HG02610 (cell line): ENCODE measurements around the gene PKHD1.
"Not testable (repeated sequence)": the region's sequence is repeated elsewhere in the genome, so short reads cannot be mapped to it uniquely, and the experiment has no call there.

Experiments used
- ATAC-seq: cut with Tn5 transposase; IDR thresholded peaks from one replicate; pipeline ENCODE4 v1.9.1; 2021; ENCODE audit warnings: mild to moderate bottlenecking, moderate library complexity; ENCODE audit not compliant: unreplicated experiment

Gene PKHD1

GRCh38 chr6:51930602-51931001, 156.8 kb downstream of the PKHD1 start:
- no peak for ATAC-seq

GRCh38 chr6:51929934-51930574, 157.4 kb downstream of the PKHD1 start:
- ATAC-seq: no peak

- peak; percentile 75 for ATAC-seq
Observed at GRCh38 chr6:51928320-51928719, 159.1 kb downstream of the PKHD1 start.

GRCh38 chr6:51927450-51927849, 160.0 kb downstream of the PKHD1 start:
- no peak for ATAC-seq

- no peak for ATAC-seq
Observed at GRCh38 chr6:51926125-51926524, 161.3 kb downstream of the PKHD1 start.

- ATAC-seq: not testable (repeated sequence)
Observed at GRCh38 chr6:51922479-51922878, 164.9 kb downstream of the PKHD1 start.

DNA sequence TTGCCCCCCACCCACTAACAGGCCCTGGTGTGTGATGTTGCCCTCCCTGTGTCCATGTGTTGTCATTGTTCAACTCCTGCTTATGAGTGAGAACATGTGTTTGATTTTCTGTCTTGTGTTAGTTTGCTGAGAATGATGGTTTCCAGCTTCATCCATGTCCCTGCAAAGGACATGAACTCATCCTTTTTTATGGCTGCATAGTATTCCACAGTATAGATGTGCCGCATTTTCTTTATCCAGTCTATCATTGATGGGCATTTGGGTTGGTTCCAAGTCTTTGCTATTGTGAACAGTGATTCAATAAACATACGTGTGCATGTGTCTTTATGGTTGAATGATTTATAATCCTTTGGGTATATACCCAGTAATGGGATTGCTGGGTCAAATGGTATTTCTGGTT, 169.1 kb downstream of the PKHD1 start:
- not testable (repeated sequence) for ATAC-seq

- ATAC-seq: no peak
Observed at GRCh38 chr6:51915098-51915497, 172.3 kb downstream of the PKHD1 start.

GRCh38 chr6:51913265-51913664, 174.1 kb downstream of the PKHD1 start:
- no peak for ATAC-seq

- ATAC-seq: no peak
Observed at GRCh38 chr6:51910851-51911250, 176.6 kb downstream of the PKHD1 start.

GRCh38 chr6:51908243-51908642, 179.2 kb downstream of the PKHD1 start:
- ATAC-seq: no peak

DNA sequence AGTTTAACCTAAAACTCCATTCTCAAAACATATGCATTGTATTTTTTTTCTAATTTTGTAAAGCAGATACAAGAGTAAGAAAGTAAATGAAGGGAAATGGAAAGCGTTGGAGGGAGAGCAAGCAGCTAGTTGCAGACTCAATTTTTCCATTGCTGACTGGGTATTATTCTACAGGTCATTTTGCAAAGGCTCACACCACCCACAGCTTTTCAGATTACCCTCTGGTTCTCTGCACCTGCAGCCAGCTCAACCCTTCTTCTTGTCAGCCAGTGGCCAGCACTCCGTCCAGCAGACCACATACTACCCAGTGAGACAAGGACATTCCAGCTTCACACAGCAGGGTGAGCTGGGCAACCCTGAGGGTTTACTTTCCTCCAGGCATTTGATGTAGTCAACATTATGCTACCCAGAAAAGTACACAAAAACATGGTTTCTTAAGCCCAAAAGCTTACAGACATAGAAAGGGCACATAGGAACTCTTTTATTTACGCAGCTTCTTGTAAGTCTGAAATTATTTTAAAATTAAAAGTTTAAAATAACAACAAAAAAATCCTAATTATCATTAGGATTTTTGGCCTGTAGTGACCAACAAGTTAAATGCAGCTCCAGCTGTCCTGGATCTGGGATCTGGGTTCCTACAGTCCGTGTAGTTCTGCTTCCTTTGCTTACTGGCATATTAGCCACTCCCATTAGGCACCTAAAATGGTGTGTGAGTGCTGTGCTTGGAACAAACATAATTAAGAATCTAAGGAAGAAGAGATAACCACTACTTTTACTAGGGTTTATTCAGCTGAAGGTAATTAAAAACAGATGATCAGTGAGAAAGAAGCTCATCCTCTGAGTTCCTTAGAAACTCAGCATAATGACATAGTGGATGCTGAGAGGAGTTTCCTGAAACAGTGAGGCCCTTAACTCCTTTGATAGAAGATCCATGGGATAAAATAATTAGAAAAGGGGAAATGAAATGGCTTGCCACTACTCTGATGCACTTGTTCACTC, 185.3 kb downstream of the PKHD1 start:
- no peak for ATAC-seq

GRCh38 chr6:51893366-51893765, 194.0 kb downstream of the PKHD1 start:
- ATAC-seq: no peak

DNA sequence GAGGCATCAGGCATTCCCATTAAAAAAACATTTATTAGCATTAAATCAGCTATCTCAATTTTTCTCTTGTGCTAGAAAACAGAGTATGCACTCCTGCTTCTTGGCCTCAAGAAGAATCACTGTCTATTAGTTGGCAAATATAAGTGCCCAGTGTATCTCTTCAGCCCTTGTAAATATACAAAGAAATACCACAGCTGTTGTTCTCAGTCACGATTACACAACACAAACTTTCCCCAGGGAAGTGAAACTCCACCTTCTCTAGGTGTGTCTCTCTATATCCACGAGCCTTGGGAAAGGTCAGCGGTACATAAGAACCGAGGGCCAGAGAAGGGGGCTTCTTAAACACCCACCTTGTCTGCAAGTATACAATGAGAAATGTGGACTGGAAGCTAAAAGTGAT, 194.7 kb downstream of the PKHD1 start:
- ATAC-seq: no peak

GRCh38 chr6:51892339-51892738, 195.1 kb downstream of the PKHD1 start:
- no peak for ATAC-seq

DNA sequence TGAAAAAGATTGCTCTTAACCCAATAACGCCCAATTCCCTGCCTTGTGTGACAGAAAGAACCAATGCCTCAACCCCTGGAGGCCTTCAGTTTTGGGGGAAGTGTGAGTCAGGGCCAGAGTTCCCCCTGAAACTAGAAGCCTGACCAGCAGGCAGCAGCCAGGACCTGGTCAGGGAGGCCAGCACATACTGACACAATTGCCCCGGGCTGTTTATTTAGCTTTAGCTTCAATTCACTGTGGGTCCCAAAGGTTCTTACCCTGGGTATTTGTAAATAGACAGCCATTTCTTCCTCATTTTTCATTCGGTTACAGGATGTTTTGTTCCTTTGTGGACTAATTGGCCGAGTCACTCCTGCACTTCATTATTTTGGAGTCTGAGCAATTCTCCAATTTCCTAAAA, 195.6 kb downstream of the PKHD1 start:
- ATAC-seq: no peak

GRCh38 chr6:51887859-51888258, 199.6 kb downstream of the PKHD1 start:
- no peak for ATAC-seq

GRCh38 chr6:51885957-51886356, 201.5 kb downstream of the PKHD1 start:
- no peak for ATAC-seq

GRCh38 chr6:51868591-51869355, 218.6 kb downstream of the PKHD1 start:
- peak; percentile 77 for ATAC-seq

GRCh38 chr6:51866867-51867266, 220.5 kb downstream of the PKHD1 start:
- no peak for ATAC-seq

GRCh38 chr6:51865996-51866395, 221.4 kb downstream of the PKHD1 start:
- no peak for ATAC-seq
